A204.1 (cell line): ENCODE measurements around the gene DPEP2.
"Not testable (repeated sequence)": the region's sequence is repeated elsewhere in the genome, so short reads cannot be mapped to it uniquely, and the experiment has no call there.

Experiments
- FAIRE-seq: peaks from 2 replicates; lab custom pipeline; 2012; peaks lifted over from hg19 to GRCh38; lab: Jason Lieb, UNC

The DPEP2 gene

DNA sequence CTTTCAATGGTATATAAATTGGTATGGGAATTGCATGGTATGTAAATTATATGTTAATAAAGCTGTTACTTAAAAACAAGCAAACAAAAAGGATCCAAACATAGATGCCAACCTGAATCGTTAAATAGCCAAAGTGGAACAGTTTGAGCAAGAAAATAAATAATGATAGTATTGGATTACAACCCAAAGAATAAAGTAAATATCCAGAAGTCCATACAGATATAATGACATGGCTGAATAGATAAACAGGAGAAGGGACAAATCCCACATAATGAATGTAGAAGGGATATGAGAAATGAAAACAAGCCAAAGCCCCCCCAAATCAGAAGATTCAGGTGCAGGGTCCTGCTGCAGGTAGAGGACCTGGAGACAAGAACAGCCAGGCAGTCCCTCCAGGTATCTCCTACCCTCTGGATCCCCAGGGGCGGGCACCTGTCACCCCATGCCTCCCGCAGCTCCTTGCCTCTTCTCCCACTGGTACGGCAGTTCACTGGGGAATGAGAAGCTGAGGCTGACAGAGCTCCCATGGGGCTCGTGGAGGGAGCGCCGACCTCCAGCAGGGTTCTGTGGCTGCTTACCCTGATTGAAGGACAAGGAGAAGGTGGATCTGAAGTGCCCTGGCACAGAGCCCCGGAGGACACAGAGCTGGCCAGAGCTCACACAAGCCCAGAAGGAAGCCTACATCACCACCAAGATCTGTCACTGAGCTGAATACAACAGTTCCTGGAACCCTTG is 45.5 kb downstream of the DPEP2 start:
- FAIRE-seq: no peak

DNA sequence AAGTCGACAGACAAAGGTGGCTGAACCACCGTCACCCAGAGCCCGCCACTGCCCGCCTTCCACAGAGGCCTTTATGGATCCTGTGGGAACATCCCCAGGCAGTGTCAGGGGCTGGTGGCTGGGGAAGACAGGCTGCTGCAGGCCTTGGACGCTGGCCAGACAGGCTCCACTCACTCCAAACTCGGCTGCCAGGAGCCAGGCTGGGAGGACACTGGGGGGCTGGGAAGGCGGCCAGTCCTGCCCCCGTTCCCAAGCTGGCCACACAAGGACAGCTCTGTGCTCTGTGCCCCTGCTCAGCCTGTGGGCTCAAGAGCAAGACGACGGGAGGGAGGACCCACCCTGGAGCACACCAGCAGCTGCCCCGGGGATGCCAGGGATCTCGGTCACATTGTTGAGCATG is 47.8 kb downstream of the DPEP2 start:
- no peak for FAIRE-seq

DNA sequence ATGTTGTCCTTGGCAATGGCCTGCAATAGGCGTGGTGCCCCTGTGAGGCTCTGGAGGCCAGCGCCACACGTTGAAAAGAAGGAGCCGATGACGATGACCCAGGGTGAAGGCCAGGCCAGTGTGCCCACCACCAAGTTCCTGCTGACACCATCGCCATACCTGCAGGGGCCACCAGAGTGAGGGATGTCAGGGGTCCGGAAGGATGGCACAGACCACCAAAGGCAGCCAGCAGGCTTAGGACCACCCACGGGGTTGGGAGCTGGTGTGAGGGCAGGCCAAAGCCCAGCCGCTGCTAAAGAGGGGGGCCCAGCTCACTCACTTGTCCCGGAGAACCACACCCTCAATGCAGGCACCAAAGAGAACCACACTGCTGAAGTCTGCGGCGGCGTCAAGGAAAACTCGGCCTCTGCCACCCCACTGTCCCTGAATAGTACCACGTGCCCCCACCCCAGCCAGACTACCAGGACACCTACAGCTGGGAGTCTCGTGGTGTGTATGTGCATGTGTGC is 48.9 kb downstream of the DPEP2 start:
- FAIRE-seq: no peak

DNA sequence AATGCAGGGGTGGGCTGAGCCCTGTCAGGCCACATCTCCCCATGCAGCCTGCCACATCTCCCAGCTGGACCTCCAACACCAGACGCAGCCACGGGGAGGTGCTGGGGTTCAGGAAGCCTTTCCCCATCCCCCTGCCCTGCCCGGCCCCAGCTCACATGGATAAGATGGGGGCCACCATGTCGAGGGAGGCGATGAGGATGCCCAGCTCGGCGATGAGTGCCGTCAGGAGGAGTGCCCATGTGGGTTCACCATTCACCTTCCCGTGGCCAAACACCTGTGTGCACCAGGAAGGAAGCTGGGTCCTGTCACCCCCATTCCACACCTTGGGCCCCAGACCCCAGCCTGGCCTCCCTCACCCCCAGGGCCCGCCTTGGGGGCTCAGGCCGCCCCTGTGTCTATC is 49.6 kb downstream of the DPEP2 start:
- FAIRE-seq: no peak

DNA sequence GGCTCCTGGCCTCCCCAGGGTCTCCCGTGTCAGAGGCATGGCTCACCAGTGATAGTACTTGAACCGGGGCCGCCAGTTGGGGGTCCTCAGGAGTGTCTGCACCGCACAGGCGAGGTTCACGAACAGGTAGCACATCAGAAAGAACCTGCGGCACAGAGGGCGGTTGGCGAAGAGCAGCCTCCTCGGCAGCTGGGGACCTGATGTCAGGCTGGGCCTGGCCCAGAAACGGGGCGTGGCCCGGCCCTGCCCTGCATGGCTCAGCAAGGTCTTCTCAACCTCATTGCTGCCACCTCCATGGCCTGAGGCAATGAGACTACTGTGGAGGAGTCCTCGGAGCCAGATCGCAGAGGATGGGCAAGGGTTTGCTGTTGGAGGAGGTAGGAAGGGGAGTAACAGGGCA is 51.3 kb downstream of the DPEP2 start:
- no peak for FAIRE-seq

DNA sequence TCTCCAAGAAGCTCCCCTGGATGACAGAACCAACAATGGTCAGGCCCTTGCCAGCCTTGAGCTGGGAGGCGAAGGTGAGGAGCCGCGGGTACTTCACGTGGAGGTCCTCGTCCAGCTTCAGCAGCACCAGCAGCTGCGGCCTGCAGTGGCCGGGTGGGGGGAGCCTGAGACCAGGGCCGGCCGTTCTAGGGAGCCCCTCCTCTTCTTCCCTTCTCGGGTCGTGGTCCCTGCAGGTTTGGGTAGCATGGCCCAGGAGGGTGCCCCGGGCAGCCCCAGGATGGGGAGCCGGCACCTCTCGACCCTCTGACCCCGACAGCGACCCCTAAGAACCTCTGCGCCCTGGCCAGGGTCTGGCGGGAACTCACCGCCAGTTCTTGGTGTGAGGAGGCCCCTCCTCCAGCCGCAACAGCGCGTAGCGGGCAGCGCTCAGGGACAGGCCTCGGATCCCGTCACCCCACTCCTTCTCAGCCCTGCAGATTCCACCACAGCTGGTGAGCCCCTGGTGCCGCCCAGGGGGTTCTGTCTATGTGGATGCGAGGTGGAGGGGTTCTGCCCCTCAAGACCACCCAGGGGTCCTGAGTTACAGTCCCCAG is 52.2 kb downstream of the DPEP2 start:
- FAIRE-seq: no peak

DNA sequence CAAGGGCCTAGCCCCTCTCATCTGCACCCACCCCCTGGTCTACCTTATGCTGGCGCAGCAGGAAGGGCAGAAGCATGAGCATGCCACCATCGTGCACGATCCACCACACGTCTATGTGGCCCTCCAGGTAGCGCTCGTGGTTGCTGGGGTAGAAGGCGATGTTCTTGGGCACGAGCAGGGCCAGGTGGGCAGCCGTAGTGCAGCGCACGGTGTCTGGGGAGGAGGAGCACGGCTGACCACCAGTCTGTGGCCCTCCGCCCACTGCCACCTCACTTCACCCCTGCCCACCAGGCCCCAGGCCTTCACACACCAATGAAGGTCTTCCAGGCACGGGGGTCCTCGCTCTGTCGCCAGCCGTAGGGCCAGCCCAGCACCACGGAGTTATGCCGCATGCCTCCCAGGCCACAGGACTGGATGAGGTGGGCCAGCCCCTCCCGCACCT is 53.1 kb downstream of the DPEP2 start:
- no peak for FAIRE-seq

DNA sequence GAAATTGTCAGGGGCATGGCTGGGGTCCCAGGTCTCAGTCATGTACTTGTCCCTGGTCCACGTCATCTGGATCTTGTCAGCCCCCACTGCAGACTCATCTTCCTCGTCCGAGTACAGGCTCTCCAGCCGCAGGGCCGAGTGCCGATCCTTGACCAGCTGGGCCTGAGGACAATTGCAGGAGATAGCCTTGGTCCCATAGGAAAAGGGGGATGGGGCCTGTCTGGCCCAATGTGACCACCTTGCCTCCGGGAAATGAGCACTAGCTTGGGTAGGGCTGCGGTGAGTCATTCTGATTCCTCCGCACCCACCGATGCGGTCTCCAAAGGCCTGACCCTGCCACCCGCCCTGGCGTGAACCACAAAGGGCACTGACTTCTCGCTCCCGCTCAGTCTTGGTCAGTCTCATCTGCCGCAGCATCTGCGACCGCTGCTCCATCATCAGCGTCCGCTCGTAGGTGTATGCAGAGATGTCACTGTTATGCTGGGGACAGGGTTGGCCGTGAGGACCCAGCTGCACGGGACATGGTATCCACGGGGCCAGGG is 53.8 kb downstream of the DPEP2 start:
- FAIRE-seq: no peak

DNA sequence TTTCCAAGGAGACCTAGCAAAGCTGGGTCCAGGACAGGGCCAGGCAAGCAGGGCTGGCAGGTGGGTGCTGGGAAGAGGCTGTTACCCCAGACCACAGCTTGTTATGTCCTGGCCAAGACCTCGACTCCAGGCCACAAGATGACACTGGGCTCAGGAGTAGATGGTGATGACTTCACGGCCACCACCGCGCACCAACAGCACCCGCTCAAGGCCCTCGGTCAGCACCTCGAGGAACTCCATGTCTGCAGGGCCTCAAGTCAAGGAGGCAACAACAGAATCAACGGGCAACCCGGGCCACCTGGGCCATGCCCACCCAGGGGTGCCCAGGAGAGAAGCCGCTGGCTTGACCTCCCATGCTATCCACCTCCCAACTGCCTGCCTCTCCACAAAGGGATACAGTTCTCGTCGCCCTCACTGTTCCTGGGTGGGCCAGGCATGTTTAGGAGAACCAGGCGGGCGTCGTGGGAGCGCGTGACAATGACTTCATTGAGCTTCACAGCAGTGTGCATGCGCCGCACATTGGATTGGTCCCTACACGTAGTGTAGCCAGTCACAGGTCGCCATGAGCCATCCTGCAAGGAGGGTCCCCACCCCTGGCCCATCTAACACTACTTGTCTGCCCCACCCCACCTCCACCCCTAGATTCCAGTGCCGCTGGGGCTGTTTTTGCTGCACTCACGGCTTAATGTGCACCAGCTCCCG is 54.4 kb downstream of the DPEP2 start:
- no peak for FAIRE-seq

DNA sequence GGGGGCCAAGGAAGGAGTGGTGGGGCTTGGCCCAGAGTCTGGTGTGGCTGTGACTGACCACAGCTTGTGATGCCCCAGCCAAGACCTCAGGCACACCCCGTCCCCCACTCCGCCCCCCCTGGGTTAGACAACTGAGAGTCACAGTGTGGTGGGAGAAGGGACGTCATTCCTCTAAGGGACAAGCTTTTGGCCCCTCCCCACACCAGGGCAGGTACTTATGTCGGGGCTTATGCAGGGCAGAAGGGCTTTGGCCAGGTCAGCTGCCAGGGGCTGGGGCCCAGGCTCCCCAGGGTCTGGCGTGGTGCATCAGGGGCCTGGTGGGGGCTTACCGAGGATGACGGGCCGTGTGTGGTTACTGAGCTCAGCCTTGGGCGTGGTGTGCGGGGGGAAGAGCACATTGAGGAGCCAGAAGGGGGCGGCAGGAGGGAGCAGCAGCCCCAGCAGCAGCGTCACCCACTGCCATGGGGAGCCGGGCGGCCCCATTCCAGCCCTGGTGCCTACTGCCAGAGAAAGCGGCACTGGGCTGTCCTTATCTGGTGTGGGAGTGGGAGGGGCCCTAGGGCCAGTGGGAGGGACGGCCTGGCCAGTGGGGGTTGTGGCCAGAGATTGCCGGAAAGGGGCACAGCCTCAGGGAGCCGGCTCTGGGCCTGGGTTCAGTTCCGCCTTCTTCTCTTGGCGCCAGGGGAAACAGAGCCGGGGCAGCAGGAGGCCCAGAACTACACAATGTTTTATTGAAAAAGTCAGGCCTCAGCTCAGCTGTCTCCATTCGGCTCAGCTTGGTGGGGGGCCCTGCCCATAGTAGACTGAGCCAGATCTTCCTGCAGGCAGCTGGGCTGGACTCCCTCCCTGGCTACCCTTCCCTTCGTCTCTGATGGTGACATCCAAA is 55.4 kb downstream of the DPEP2 start, which contains the start of gene LCAT:
Gene LCAT, minus strand, starts transcription at position 502 of the 886 bp plus-strand sequence. Its CDS starts 19 bp downstream, at position 483.
- FAIRE-seq: no peak

DNA sequence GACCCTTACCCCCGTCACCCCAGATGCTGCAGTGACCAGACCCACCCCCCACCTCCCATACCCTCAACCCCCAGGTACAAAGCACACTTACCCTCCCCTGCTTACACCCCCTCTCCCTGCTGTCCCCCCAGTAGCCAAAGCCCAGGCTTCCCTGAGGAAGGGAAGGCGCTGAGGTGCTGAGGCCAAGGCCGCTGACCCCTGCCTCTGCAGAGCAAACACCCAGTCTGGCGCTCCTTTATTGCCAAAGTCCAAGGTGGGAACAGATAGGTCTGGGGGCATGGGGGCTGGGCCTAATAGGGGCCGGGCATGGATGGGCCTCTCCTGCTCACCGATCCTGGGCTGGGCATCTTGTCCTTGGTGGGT is 56.0 kb downstream of the DPEP2 start:
- no peak for FAIRE-seq

DNA sequence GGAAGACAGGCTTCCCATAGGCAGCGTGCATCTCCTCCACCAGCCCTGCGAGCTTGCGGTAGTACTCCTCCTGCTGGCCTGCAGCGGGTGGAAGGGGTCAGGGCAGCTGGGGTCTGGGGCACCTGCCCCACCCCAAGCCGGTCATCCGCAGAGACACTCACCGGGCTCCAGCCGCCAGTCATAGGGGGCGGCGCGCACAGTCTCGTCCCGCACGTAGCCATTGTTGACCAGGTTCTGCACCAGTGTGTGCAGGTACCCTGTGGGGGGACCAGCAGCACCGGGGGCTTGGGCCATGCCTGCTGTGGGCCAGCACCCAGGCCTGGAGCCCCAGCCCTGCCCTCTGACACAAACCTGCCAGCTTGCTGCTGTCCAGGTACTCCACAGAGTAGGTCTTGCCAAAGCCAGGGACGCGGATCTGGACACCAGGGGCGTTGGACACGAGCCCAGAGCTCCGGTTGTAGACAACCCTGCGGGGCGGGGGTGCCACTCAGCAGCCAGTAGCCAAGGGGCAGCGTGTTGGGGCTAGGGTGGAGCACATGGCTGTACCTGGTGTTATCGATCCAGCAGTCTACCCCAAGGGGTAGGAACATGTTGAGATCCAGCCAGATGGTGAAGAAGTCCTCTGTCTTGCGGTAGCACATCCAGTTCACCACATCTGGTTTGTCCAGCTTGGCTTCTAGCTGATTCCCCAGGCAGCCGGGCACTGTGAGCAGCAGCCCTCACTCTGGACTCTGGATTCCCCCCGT is 56.6 kb downstream of the DPEP2 start:
- no peak for FAIRE-seq

DNA sequence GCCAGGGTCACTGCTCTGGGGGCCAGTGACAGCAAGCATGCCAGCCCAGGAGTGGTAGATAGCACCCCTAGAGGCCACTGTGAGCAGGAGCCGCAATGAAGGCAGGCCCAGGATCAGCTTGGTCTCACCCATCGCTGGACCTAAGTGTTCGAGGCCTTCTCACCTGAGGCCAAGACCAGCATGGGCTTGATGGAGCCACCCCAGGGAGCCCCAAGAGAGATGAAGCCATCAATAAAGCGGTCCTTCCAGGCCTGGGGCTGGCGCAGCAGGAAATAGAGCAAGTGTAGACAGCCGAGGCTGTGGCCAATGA is 57.1 kb downstream of the DPEP2 start:
- FAIRE-seq: no peak

DNA sequence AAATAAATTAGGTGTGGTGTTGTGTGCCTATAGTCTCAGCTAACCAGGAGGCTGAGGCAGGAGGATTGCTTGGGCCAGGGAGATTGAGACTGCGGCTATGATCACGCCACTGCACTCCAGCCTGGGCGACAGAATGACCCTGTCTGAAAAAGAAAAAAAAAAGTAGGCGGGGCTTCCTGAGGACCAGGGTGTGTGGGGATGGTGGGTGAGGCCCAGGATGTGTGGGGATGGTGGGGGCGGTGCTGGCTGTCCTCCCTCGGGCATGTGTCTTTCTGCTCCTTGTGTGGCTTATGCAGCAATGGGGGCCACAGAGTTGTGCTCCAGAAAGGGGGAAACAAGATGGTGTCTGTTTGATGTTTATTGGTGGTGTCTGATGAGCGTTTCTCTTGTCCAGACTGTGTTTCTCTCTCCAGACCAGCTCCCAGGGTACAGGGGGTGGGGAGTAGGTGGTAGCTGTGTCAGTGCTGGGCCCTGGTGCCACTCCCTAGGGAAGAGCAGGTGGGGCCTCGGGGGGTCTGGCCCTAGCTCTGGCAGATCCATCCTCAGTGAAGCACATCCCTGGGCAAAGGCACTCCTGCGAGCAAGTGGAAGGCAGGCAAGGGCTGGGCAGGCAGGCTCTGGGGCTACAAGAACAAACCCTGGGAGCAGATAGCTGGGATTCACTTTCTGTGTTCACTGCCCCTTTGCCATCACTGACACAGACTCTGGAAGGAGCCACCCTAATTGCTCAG is 57.6 kb downstream of the DPEP2 start:
- no peak for FAIRE-seq

DNA sequence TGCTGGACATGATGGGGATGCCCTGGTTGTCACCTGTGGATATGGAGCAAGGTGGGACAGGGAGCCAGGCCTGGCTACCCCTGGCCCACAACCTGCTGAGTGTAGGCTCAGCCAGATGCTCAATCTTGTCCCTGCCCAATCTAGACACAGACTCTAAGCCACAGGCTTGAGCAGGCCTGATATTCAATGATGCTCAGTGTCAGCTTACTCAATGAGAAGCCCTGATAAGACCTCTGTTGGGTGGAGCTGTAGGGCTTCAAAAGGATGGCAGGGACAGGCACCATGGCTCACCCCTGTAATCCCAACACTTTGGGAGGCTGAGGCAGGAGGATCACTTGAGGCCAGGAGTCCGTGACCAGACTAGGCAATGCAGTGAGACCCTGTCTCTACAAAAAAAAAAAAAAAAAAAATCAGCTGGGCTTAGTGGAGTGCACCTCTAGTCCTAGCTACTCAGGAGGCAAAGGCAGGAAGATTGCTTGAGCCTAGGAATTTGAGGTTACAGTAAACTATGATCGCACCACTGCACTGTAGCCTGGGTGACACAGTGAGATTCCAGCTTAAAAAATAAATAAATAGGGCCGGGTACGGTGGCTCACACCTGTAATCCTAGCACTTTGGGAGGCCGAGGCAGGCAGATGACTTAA is 58.7 kb downstream of the DPEP2 start:
- no peak for FAIRE-seq

DNA sequence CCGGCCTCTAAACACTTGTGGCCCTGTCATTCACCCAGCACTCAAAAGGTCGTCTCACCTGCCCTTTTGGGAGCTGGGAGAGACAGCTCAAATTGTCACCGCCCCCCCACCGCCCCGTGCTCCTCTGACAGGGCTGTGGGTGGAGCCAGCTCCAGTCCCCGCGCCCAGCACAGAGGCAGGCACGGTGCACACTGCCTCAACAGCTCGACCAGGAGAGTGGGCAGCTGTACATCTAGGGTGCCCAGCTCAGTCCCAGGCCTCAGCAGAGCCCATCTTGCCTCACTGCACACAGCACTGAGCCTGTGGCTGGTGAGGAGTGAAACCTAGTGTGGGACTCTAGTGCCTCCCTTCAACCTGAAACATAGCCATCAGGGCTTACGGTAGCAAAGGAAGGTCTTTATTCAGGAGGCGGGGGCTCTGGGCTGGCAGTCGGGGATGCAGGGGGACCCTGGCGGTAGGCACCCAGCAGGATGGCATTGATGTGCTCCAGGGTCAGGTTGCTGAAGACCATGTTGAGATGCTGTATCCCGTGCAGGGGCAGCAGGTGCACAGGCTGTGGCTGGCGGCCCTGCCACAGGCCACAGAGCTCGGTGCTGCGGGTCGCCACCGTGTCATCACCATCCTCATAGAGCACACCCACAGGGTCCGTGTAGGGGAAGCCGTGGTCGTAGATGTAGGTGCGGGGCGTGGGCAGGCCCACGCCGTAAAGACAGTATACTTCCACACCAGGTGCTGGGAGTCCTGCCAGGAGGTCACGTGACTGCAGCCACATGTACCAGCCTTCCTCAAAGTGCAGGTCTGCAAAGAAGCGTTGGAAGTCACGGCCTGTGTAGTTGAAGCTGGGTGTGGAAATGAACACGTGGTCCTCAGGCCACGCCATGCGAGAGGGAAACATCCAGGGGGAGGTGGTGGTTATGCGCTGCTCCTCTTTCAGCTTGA is 59.5 kb downstream of the DPEP2 start:
- no peak for FAIRE-seq

DNA sequence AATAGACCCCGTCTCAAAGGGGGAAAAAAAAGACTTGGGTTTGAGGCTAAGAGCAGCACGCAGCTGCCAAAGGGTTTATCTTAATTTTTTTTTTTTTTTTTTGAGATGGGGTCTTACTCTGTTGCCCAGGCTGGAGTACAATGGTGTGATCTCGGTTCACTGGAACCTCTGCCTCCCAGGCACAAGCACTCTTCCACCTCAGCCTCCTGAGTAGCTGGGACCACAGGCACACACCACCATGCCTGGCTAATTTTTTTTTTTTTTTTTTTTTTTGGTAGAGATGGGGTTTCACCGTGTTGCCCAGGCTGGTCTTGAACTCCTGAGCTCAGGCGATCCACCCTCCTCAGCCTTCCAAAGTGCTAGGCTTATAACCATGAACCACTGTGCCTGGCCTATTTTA is 61.6 kb downstream of the DPEP2 start:
- not testable (repeated sequence) for FAIRE-seq
